Liver (tissue), 3 donors: ENCODE data around the gene FRS3.

Experiments
- CTCF ChIP-seq: fragments of 150-350 bp; IDR thresholded peaks from 2 replicates; pipeline ENCODE4 v1.5.1; 2017; ENCODE audit warnings: improper control_type of control experiment, low read depth, low read length; ENCODE audit not compliant: missing input control
- EGR1 ChIP-seq, 2 donors: IDR thresholded peaks; 2 replicates each; pipeline ENCODE4 v1.6.1; 2016 to 2018; ENCODE audit warnings: antibody characterized with exemption in 2 of 2, low read depth in 2 of 2
- FOXA2 ChIP-seq: IDR thresholded peaks from 2 replicates; pipeline ENCODE4 v1.6.1; 2016; ENCODE audit warnings: antibody characterized with exemption
- GABPA ChIP-seq, 2 donors: IDR thresholded peaks in 1 of 2; conservative IDR thresholded peaks in 1 of 2; 2 replicates each; pipeline ENCODE4 v1.6.1; 2016; ENCODE audit warnings: antibody characterized with exemption in 2 of 2, mild to moderate bottlenecking in 1 of 2, moderate library complexity in 1 of 2
- MAX ChIP-seq: IDR thresholded peaks from 2 replicates; pipeline ENCODE4 v1.6.1; 2016; ENCODE audit warnings: antibody characterized with exemption
- NR2F2 ChIP-seq: IDR thresholded peaks from 2 replicates; pipeline ENCODE4 v1.6.1; 2016; ENCODE audit warnings: antibody characterized with exemption
- RAD21 ChIP-seq, 2 donors: IDR thresholded peaks; 2 replicates each; pipeline ENCODE4 v1.6.1; 2016; ENCODE audit warnings: antibody characterized with exemption in 2 of 2, mild to moderate bottlenecking in 2 of 2
- SP1 ChIP-seq: IDR thresholded peaks from 2 replicates; pipeline ENCODE4 v1.6.1; 2018; ENCODE audit warnings: antibody characterized with exemption, mild to moderate bottlenecking
- TAF1 ChIP-seq: conservative IDR thresholded peaks from 2 replicates; pipeline ENCODE4 v1.6.1; 2016; ENCODE audit warnings: antibody characterized with exemption, mild to moderate bottlenecking
- ZBTB33 ChIP-seq: IDR thresholded peaks from 2 replicates; pipeline ENCODE4 v1.6.1; 2016; ENCODE audit warnings: antibody characterized with exemption
- donor health status: healthy.
- donor health status: healthy.

- no peak for TF ChIP-seq ZBTB33
- no peak for TF ChIP-seq CTCF
- no peak for TF ChIP-seq MAX
- no peak for TF ChIP-seq FOXA2
- no peak for TF ChIP-seq EGR1 (IDR thresholded peaks at IDR 0.05; ENCODE audit: low read depth in 2 of 2)
- no peak for TF ChIP-seq RAD21 (IDR thresholded peaks at IDR 0.05)
- TF ChIP-seq GABPA (IDR thresholded peaks at IDR 0.05 in 1 of 2, conservative IDR thresholded peaks at IDR 0.05 in 1 of 2), result no peak
- TF ChIP-seq NR2F2, result no peak
- no peak for TF ChIP-seq SP1
- no peak for TF ChIP-seq TAF1
Measured at GRCh38 chr6:41750374-41750773, 29.3 kb downstream of the FRS3 start.
